ENCODE results near the gene ROBO1. TPM values are rescaled to one million over a fixed set of nuclear protein-coding genes. Genes with fewer than 3 reads are reported as not detected.
"Not testable (repeated sequence)": the region's sequence is repeated elsewhere in the genome, so short reads cannot be mapped to it uniquely, and the experiment has no call there.

The ROBO1 gene
- total RNA-seq, 1 donor from 2014 or later: 43.7 TPM

DNA sequence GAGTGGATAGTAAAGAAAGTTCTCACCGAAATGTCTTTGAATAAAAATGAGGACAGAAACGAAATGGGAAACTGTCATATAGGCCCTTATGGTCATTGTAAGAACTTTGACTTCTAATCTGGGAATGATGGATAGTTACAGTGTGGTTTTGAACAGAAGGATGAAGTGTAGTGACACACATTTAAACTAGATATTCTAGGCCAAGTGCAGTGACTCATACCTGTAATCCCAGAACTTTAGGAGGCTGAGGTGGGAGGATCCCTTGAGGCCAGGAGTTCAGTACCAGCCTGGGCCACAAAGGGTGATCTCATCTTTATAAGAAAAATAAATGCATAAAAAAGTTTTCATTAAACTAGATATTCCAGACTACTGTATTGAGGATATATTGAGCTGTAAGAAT, 452.8 kb downstream of the ROBO1 start:
- no peaks in the 10 kb centered on the region for H3K9me3 Mint-ChIP-seq (ENCODE audit: low read depth)
- DNase-seq (ENCODE audit: low spot score): no peak
- TF ChIP-seq CTCF (IDR thresholded peaks at IDR 0.05): no peak
- no peaks in the 10 kb centered on the region for H3K36me3 Mint-ChIP-seq (ENCODE audit: low read depth)
- no peak overlapping the region for H3K27ac Mint-ChIP-seq (ENCODE audit: unreplicated experiment)
- H3K4me3 Mint-ChIP-seq (ENCODE audit: unreplicated experiment): no peak overlapping the region
- no peaks in the 10 kb centered on the region for H3K4me1 Mint-ChIP-seq (ENCODE audit: low read depth)
- no peaks in the 10 kb centered on the region for H3K27me3 Mint-ChIP-seq (ENCODE audit: low read depth)

GRCh38 chr3:79314544-79314943, 453.3 kb downstream of the ROBO1 start:
- Mint-ChIP-seq H3K27ac (ENCODE audit: unreplicated experiment) (no peak overlapping the region), H3K9me3 (ENCODE audit: low read depth) (no peaks in the 10 kb centered on the region), H3K4me1 (ENCODE audit: low read depth) (no peaks in the 10 kb centered on the region), H3K4me3 (ENCODE audit: unreplicated experiment) (no peak overlapping the region), H3K36me3 (ENCODE audit: low read depth) (no peaks in the 10 kb centered on the region), H3K27me3 (ENCODE audit: low read depth) (no peaks in the 10 kb centered on the region)
- no peak for DNase-seq (ENCODE audit: low spot score)
- TF ChIP-seq CTCF (IDR thresholded peaks at IDR 0.05): no peak

DNA sequence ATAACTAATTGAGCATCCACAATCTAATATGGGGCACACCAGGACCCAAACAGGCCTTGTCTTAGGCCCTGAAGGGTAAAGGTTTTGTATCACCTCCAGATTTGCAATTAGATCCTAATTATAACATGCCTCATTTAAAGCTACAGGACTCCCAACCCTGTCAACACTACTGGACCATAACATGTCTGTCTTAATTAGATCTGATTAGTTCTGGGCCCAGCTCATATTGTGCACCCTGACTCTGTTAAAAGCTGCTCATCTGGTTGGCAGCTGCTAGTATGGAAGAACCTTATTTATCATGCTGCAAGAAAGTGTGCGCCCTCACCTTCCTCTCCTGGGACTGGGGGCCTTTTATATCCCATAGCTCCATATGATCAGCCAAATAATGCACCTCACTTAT, 457.8 kb downstream of the ROBO1 start:
- no peak for DNase-seq (ENCODE audit: low spot score)
- Mint-ChIP-seq H3K27me3 (ENCODE audit: low read depth) (no peaks in the 10 kb centered on the region), H3K27ac (ENCODE audit: unreplicated experiment) (no peak overlapping the region), H3K9me3 (ENCODE audit: low read depth) (no peaks in the 10 kb centered on the region), H3K36me3 (ENCODE audit: low read depth) (no peaks in the 10 kb centered on the region), H3K4me3 (ENCODE audit: unreplicated experiment) (no peak overlapping the region), H3K4me1 (ENCODE audit: low read depth) (peaks cover 6% of the 10 kb centered on the region)
- no peak for TF ChIP-seq CTCF (IDR thresholded peaks at IDR 0.05)

- peaks cover 6% of the 10 kb centered on the region for H3K4me1 Mint-ChIP-seq (ENCODE audit: low read depth)
- no peak overlapping the region for H3K27ac Mint-ChIP-seq (ENCODE audit: unreplicated experiment)
- no peak for TF ChIP-seq CTCF (IDR thresholded peaks at IDR 0.05)
- H3K27me3 Mint-ChIP-seq (ENCODE audit: low read depth): no peaks in the 10 kb centered on the region
- no peak overlapping the region for H3K4me3 Mint-ChIP-seq (ENCODE audit: unreplicated experiment)
- no peaks in the 10 kb centered on the region for H3K9me3 Mint-ChIP-seq (ENCODE audit: low read depth)
- DNase-seq (ENCODE audit: low spot score): no peak
- H3K36me3 Mint-ChIP-seq (ENCODE audit: low read depth): no peaks in the 10 kb centered on the region
Observed at GRCh38 chr3:79306934-79307570, 460.7 kb downstream of the ROBO1 start.

DNA sequence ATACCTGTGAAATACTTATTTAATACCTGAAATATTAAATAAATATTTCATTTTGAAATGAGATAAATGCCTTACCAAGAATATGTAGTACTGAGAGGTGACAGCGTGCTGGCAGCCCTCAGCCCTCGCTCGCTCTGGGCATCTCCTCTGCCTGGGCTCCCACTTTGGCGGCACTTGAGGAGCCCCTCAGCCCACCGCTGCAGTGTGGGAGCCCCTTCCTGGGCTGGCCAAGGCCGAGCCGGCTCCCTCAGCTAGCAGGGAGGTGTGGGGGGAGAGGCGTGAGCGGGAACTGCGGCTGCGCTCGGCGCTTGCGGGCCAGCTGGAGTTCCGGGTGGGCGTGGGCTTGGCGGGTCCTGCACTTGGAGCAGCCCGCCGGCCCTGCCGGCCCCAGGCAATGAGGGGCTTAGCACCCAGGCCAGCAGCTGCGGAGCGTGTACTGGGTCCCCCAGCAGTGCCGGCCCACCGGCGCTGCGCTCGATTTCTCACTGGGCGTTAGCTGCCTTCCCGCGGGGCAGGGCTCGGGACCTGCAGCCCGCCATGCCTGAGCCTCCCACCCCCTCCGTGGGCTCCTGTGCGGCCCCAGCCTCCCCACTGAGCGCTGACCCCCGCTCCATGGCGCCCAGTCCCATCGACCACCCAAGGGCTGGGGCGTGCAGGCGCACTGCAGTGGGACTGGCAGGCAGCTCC, 467.7 kb downstream of the ROBO1 start:
- H3K9me3 Mint-ChIP-seq (ENCODE audit: low read depth); H3K4me3 Mint-ChIP-seq (ENCODE audit: unreplicated experiment); H3K27ac Mint-ChIP-seq (ENCODE audit: unreplicated experiment); H3K36me3 Mint-ChIP-seq (ENCODE audit: low read depth); H3K27me3 Mint-ChIP-seq (ENCODE audit: low read depth); DNase-seq (ENCODE audit: low spot score); H3K4me1 Mint-ChIP-seq (ENCODE audit: low read depth): not testable (repeated sequence)
